ENCODE results near the gene PTH1R.

PTH1R gene

GRCh38 chr3:46865031-46865507, 12.5 kb upstream of the PTH1R start:
- no peak for DNase-seq

GRCh38 chr3:46865546-46865945, 12.0 kb upstream of the PTH1R start:
- DNase-seq = no peak

GRCh38 chr3:46866032-46866595, 11.4 kb upstream of the PTH1R start:
- no peak for DNase-seq

- DNase-seq = no peak
Measured at GRCh38 chr3:46866720-46867549, 10.6 kb upstream of the PTH1R start.

GRCh38 chr3:46867550-46867898, 10.0 kb upstream of the PTH1R start:
- DNase-seq = no peak

- DNase-seq = no peak
Measured at GRCh38 chr3:46868287-46868686, 9.2 kb upstream of the PTH1R start.

GRCh38 chr3:46868948-46869347, 8.6 kb upstream of the PTH1R start:
- DNase-seq = no peak

GRCh38 chr3:46869440-46869839, 8.1 kb upstream of the PTH1R start:
- DNase-seq = no peak

- DNase-seq = no peak
Measured at GRCh38 chr3:46870651-46871050, 6.9 kb upstream of the PTH1R start.

- no peak for DNase-seq
Measured at GRCh38 chr3:46871222-46871621, 6.3 kb upstream of the PTH1R start.

GRCh38 chr3:46873521-46873920, 4.0 kb upstream of the PTH1R start:
- DNase-seq = no peak

- DNase-seq = no peak
Measured at GRCh38 chr3:46874430-46874829, 3.1 kb upstream of the PTH1R start.

- no peak for DNase-seq
Measured at GRCh38 chr3:46875560-46875959, 2.0 kb upstream of the PTH1R start.

- DNase-seq = no peak
Measured at GRCh38 chr3:46876313-46877300, 914 bp upstream of the PTH1R start.

GRCh38 chr3:46878781-46879436, 1.4 kb downstream of the PTH1R start:
- no peak for DNase-seq

- no peak for DNase-seq
Measured at GRCh38 chr3:46880884-46881595, 3.5 kb downstream of the PTH1R start.

- no peak for DNase-seq
Measured at GRCh38 chr3:46881596-46882376, 4.3 kb downstream of the PTH1R start.

GRCh38 chr3:46882377-46883053, 5.0 kb downstream of the PTH1R start:
- no peak for DNase-seq

GRCh38 chr3:46883054-46883829, 5.7 kb downstream of the PTH1R start:
- no peak for DNase-seq

- DNase-seq = no peak
Measured at GRCh38 chr3:46883830-46884185, 6.3 kb downstream of the PTH1R start.
